Dermis microvascular lymphatic vessel endothelial cell (primary cell): Measurements from ENCODE around the gene SLC24A3. TPM values are rescaled to one million over a fixed set of nuclear protein-coding genes. Genes with fewer than 3 reads are reported as not detected.

Experiments used
- DNase-seq, 2 donors: peaks; one replicate each; pipeline versions ENCODE4 v3.0.0 to v3.0.0-alpha.2; 2010; ENCODE audit warnings: low read depth in 2 of 2
- total RNA-seq: library from RNA; depleted of rRNA; stranded (reverse); fragments of >200 nt; gene quantifications from 2 replicates; pipeline ENCODE4 v1.2.1, GENCODE V29; 2014

Gene SLC24A3
- total RNA-seq, 1 donor from 2014 or later: under 0.01 TPM

GRCh38 chr20:19453410-19453809 is 241.0 kb downstream of the SLC24A3 start:
- DNase-seq: no peak

DNA sequence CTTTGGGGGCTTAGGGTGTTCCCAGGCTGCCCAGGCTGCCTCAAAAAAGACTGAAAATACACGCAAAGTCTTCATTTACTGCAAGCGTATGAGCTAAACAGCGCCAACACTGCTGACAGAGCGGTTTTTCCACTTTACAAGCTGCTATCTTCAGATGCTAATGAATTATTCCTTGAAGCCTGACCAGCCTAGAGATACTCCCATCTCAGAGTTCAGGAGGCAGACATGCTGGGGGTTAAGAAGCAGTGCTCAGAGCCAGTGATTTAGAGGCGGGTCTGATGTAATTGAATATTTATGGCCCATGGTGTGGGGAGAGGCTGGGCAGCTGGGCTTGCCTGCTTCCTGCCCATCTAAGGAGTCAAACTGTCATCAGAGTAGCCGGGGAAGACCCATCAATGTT is 241.4 kb downstream of the SLC24A3 start:
- no peak for DNase-seq

DNA sequence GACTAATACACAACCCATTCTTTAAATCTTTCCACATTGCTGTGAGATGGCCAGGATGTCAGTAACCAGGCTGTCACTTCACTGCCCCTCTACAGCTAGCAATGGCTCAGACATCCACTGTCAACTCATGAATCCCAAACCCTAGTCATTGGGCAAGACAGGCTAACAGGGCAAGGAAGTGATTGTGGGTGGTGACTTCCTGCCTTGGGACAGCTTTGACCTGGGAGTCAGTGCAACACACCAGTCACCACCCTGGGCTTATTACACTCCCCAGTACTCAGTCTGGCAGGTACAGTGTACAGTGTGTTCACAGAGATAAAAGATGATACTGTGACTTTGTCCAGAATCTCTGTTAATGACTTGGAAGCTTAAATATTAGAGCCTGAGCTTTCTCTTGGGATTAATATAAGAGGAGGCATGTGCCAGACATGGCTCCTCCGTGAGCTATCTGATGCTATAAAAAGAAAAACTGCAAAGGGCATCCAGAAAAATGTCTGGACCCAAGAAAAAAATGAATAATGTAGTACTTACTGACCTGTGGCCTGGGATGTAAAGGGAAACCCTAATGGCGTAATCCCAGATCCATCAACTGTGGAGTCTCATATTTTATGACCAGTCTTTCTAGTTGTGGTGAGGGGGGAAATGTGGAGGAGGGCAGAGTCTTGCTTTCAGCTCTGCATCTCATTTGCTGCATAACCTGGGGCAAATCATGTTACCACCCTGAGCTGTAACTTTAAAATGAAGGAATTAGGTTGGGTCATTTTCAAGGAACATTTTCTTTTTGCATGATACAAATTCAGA is 244.4 kb downstream of the SLC24A3 start:
- no peak for DNase-seq

GRCh38 chr20:19457611-19458010 is 245.2 kb downstream of the SLC24A3 start:
- no peak for DNase-seq

DNA sequence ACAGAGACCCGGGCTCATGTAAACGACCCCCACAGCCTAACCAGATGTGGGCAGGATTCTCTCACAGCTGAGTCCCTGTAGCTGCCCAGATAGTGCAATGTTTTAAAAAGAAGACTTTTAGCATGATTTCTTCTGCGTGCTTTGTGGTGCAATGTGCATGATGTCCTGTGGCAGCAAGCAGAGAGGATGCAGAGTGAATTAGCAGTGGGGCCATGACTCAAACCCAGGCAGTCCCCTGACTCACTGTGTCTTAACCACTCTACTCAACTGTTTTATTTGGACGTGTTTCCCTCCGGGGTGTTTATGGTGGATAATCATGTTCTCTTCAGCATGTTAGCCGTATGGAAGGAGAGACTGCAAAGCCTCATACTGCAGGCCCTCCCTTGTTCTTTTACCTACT is 247.9 kb downstream of the SLC24A3 start:
- no peak for DNase-seq

DNA sequence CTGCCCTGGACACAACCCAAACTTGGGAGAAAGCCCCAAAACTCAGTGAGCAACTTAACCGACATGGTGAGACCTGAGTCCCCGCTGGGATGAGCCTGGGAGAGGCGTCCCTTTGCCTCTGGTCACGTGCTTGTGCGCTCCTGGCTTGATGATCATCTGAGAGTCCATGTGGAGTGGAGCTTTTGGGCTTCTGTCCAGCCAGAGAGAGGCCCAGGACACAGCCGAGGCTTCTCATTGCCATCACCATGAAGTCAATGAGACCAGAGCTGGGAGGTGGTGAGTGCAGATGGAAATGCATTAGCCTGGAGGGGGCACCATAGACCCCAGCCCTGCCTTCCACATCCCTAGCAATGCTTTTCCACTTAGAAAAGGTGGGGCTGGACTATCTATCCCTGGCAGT is 250.0 kb downstream of the SLC24A3 start:
- DNase-seq: no peak

DNA sequence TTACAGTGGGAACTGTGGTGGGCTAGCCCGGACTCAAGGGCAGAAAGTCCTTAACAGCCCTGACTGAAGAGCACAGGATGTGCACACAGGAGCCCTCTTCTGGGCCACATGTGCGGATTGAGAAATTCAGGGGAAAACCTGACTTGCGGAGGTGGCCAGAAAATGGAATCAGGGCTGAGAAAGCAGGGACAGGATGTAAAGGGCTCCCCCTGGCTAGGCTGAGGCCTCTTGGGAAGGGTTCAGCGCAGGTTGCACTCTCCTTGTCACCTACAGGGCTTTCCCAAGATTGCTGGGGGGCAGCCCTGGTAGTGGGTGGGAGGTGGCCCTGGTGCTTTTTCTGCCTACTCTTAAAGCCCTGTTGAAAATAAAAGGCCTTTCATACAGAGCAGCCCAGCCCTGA is 251.2 kb downstream of the SLC24A3 start:
- no peak for DNase-seq

DNA sequence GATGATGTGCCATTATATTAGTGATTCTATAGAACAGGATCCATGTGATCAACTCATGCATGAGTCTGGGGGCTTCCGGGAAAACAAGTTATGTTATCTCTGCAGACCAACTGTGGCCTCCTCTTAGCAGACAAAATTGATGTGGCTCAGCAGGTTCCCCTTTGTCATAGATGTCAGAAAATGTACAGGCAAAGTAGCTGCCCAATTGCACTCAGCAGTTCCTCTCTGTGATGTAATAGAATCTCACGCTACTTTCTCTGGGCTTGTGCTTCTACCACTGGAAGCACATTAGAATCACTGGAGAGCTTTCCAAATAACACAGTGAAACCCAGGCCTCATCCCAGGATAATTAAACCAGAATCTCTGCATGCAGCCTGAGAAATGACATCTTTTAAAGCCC is 253.1 kb downstream of the SLC24A3 start:
- DNase-seq: no peak

- DNase-seq: no peak
Measured at GRCh38 chr20:19466206-19466928, 253.9 kb downstream of the SLC24A3 start.

GRCh38 chr20:19473216-19473921 is 260.9 kb downstream of the SLC24A3 start:
- no peak for DNase-seq

DNA sequence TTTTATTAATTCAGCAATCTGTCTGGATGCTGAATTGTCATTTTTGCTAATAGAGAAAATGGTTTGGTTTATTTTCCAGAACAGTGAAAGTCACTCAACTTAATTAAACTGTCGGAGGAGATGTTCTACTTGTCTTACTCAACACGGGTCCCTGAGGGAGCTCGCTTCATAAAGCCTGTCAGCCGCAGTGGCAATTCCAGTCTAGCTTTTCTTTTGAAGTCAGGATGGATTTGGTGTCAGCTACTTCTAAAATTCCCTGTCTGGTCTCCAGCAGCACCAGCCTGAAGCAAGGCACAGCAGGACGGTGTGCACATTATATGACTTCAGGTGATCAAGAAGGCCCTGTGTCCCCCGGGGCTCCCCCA is 261.5 kb downstream of the SLC24A3 start:
- no peak for DNase-seq

DNA sequence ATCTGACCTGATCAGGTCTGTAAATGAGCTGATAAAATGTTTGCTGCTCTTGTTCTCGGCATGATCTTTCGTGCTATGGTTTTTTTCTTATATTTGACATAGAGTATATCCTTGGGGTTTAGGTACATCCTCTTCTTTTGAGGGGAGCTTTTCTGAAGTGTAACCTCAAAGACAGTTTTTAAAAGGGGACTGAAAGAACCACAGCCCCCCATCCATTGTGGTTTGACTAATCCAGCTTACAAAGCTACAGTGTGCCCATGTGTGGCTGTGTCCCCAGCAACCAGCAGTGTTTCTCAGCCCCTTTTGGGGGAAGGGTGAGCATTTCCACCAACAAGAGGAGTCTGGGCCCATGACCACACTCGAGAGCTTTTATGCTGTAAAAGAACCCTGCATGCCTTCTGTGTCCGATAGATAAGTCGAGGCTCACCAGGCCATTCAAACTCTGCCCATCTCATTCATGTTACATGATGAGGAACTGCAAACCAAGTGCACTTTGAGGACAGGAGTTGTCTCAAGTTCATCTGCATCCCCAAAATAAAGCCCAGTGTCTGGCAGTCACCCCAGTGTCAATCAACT is 266.0 kb downstream of the SLC24A3 start:
- DNase-seq: no peak

DNA sequence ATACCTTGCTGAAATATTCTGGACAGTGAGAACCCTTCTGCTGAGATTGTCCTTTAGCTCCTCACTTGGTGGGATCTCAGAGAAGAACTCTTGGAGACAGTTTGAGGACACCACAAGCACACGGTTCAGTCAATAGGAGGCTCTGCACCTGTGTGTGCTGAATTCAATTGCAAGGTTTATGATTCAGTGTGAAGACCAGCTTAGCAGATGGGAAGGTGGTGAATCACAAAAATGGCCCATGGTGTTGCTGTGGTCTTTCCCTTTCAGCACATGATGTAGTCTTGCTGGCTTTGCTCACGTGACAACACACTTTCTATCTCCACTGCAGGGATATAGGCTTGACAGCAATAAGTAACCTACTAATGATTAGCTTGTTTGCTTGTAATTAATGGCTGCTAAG is 270.3 kb downstream of the SLC24A3 start:
- DNase-seq: no peak

DNA sequence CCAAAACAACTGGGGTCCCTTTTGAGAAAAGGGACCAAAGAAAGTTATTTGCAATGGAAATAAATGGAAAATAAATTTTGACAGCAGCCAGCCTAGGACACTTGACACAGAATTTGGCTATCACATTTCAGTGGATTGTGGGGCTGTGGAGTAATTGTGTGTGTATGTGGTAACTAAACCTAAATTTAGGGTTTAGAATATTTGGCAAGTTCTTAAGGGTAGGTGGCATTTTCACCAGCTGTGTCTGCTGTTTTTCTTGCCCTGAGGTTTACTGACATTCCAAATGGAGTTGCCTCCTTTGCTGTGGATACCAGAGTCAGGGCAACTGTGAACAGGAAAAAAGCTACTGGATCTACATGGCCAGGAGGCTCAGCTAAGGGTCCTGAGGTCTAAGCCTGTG is 270.9 kb downstream of the SLC24A3 start:
- DNase-seq: no peak

- no peak for DNase-seq
Measured at GRCh38 chr20:19486446-19486845, 274.0 kb downstream of the SLC24A3 start.

DNA sequence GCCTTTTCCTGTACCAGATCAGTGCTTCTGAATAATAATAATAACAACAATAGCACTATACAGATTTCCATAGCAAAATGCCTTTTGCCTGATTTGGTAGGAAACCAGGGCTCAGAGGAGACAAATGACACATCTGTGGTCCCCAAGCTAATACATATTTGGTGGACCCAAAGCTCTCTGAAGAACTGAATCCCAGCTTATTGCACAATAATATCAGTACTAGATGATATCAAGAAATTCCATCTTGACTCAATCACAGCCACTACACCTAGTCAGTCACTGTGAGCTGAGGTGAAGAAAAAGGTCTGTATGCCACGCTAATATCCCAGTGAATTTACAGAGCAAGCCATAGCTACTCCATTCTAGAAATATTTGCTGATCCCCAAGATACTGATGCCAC is 275.0 kb downstream of the SLC24A3 start:
- DNase-seq: no peak

DNA sequence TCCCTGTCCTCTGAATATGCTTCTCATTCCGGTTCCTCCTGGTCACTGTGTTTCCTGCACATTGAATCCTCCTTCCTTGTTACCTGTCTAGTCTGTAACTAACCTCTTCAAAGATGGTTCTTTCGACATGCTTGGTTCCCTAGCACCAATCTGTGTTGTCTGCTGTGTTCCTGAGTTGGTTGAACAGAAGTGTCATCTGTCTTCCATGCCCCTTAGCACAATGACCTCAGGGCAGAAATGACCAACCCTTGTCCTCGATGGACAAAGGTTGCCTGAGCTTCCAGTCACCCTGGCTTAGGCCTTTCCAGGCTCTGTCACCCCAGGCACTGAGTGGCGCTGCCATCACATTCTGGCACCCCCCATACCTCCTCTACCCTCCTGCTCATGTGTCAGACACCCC is 278.8 kb downstream of the SLC24A3 start:
- DNase-seq: no peak

GRCh38 chr20:19492116-19492515 is 279.7 kb downstream of the SLC24A3 start:
- DNase-seq: no peak

GRCh38 chr20:19492687-19493336 is 280.4 kb downstream of the SLC24A3 start:
- DNase-seq: no peak

DNA sequence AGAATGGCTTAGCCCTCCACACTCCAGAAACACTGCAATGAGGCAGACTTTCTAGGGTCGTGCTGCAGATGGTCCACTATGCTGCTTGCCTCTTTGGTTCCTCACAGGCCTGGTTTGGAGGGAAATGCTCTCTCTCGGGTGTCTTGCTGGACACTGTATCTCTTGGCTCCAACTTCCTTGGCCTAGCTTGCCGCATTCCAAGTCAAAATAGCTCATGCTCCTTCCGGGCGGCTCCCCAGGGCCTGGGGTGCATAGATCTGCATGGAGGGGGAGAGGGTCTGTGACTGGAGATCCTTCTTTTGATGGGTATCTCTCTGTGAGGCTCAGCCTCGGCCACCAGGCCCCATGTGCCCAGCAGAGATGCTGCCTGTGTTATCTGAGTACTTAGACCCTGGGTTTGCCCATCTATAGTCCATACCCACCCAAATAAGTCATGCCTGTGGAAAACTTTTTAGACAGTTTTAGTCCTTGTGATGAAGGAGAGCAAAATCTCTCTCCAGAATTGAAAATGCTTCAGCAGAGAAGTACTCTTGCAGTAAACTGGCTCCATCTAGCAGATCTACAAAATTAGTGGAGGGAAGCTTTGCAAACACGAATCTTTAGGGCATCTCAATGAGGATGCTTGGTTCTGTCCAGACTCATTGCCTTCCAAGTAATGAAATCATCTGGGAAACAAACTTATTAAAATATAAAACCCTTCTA is 281.5 kb downstream of the SLC24A3 start:
- no peak for DNase-seq
